Spleen (tissue), 11 donors: ENCODE results near the gene ARF6. TPM values are rescaled to one million over a fixed set of nuclear protein-coding genes. Genes with fewer than 3 reads are reported as not detected.

Source experiments
- DNase-seq: peaks from one replicate; pipeline ENCODE4 v3.0.0-alpha.2; 2020
- H3K27ac ChIP-seq, 8 donors: fragments of 200-600 bp; sonication (generic) in 7 of 8; 1 replicate in 4 of 8; 2 replicates in 4 of 8; pipeline versions ENCODE4 v1.5.0 to v1.8.0; 2016 to 2021; ENCODE audit warnings: inconsistent platforms in 4 of 8, mild to moderate bottlenecking in 4 of 8, moderate library complexity in 1 of 8
- H3K27me3 ChIP-seq, 7 donors: fragments of 200-600 bp; sonication (generic) in 6 of 7; replicated peaks in 1 of 7; 1 replicate in 4 of 7; 2 replicates in 3 of 7; pipeline versions ENCODE4 v1.5.0 to v1.8.0; 2016 to 2021; ENCODE audit warnings: inconsistent platforms in 3 of 7, mild to moderate bottlenecking in 1 of 7
- H3K36me3 ChIP-seq, 6 donors: fragments of 200-600 bp; sonication (generic) in 5 of 6; 1 replicate in 4 of 6; 2 replicates in 2 of 6; pipeline versions ENCODE4 v1.5.0 to v1.8.0; 2016 to 2021; ENCODE audit warnings: inconsistent platforms in 2 of 6
- H3K4me1 ChIP-seq, 6 donors: fragments of 200-600 bp; sonication (generic) in 5 of 6; 1 replicate in 3 of 6; 2 replicates in 3 of 6; pipeline versions ENCODE4 v1.5.0 to v1.8.0; 2016 to 2021; ENCODE audit warnings: inconsistent platforms in 3 of 6
- H3K4me3 ChIP-seq, 8 donors: fragments of 200-600 bp; sonication (generic) in 7 of 8; 1 replicate in 4 of 8; 2 replicates in 4 of 8; pipeline versions ENCODE4 v1.5.0 to v1.8.0; 2016 to 2021; ENCODE audit warnings: inconsistent platforms in 4 of 8, mild to moderate bottlenecking in 4 of 8, moderate library complexity in 2 of 8
- H3K9me3 ChIP-seq, 8 donors: fragments of 200-600 bp; sonication (generic) in 7 of 8; 1 replicate in 4 of 8; 2 replicates in 4 of 8; pipeline versions ENCODE4 v1.5.0 to v1.8.0; 2016 to 2021; ENCODE audit warnings: inconsistent platforms in 4 of 8
- POLR2A ChIP-seq, 3 donors: fragments of 450-650 bp; IDR thresholded peaks; one replicate each; pipeline ENCODE4 v1.5.1; 2017; ENCODE audit warnings: antibody characterized with exemption in 3 of 3, mild to moderate bottlenecking in 1 of 3
- POLR2AphosphoS5 ChIP-seq, 3 donors: sonication (generic); formaldehyde crosslinking; IDR thresholded peaks; one replicate each; pipeline ENCODE4 v1.5.1; 2017; ENCODE audit warnings: antibody characterized with exemption in 3 of 3
- WGBS, 5 donors: extraction: QIAGEN DNeasy Blood & Tissue Kit in 3 of 5; methylation state at CpG; one replicate each; pipeline versions ENCODE4 v1.1.5 to v1.1.7; 2013 to 2018; 5-methylcytosine and 5-hydroxymethylcytosine counted together
- intact Hi-C: fragments of 100-400 bp; cut with DNase I; formaldehyde crosslinking; loops from one replicate; pipeline ENCODE4 v1.15.0; 2023; ENCODE audit warnings: low total_unique reads
- polyA plus RNA-seq, 3 donors: library from polyadenylated mRNA; stranded (reverse); fragments of 200-250 nt; gene quantifications; one replicate each; pipeline ENCODE4 v1.2.1, GENCODE V29; 2013
- total RNA-seq, 7 donors: library from RNA; depleted of rRNA in 3 of 7; stranded (reverse); fragments of >200 nt in 3 of 7; fragmentation: NEBNext Ultra II Directional in 4 of 7; extraction: Animal tissue kit (Norgen Biotek cat#: 25700) in 4 of 7; gene quantifications; one replicate each; pipeline versions ENCODE4 v1.1.0 to v1.2.1, GENCODE V29; 2016 to 2021
- TF ChIP-seq, protein P1 (sequence below), 11 experiments: fragments of 200-600 bp in 7 of 11; fragments of 450-650 bp in 4 of 11; sonication (generic) in 4 of 11; IDR thresholded peaks in 8 of 11; conservative IDR thresholded peaks in 3 of 11; 1 replicate in 7 of 11; 2 replicates in 4 of 11; pipeline versions ENCODE4 v1.4.0 to v1.8.0; 2016 to 2021; ENCODE audit warnings: antibody characterized with exemption in 11 of 11, inconsistent platforms in 4 of 11, mild to moderate bottlenecking in 1 of 11
- donor health status: healthy with polysubstance abuse.
- donor health status: DM: no; HTN: no; CAD: no; lungs with moderate emphysema.
- donor health status: DM: no; HTN: no; CAD: no.
- donor health status: Bipolar disorder and iron deficiency.
- donor health status: healthy.
- donor health status: DM: no; HTN: no; CAD: no.
- donor health status: DM: yes; HTN: yes; CAD: no.

Gene ARF6
- total and polyA plus RNA-seq, 10 donors: 39.0 to 89.1 (median 76.6) TPM

DNA sequence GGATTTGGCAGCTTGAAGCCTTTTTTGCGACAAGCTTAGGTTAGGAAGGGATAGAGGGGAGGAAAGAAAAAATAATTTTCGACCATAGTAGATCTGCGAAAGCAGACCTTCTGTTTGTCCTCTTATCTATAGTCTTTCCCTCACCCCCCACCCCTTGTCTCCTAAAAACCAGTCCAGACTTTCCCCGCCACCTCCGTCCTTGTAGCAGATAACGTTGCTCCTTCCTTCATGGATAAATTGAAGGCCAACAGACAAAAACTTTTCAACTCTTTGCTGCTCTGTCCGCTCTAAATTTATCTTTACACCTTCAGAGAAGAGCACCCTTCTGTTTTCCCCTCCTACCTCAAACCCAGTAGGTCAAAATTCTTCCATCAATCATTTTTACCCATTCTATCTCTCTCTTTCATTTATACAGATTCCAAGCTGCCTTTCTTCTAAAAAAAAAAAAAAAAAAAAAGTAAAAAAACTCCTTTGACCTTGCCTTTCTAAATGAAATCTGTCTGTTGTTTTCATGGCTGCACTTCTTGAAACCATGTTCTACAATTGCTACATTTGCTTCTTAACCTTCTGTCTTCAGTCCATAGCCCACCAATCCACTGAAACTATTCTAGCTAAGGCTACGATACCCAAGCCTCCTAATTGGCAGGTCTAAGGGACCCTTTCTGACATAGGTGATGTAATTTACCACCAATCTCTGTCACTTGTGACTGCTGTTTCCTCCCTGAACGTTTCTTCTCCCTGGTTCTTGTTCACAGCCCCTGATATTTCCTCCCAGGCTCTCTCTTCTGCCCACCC lies 29.2 kb upstream of the ARF6 start:
- intact Hi-C loops: loop anchor here (5.0 kb wide), 1 partner anchor 244 kb away; no protein-coding TSS in a partner anchor
- Histone ChIP-seq H3K27me3 (no peaks in the 10 kb centered on the region), H3K36me3 (no peaks in the 10 kb centered on the region), H3K4me3 (peak overlapping the region; percentile 44 to 75 (median 52)), H3K9me3 (no peaks in the 10 kb centered on the region), H3K4me1 (peaks cover 20 to 65% (median 49%) of the 10 kb centered on the region in 6 donors), H3K27ac (peak overlapping the region; percentile 95 to 99 (median 98))
- no peak for DNase-seq
- TF ChIP-seq, protein P1, sequence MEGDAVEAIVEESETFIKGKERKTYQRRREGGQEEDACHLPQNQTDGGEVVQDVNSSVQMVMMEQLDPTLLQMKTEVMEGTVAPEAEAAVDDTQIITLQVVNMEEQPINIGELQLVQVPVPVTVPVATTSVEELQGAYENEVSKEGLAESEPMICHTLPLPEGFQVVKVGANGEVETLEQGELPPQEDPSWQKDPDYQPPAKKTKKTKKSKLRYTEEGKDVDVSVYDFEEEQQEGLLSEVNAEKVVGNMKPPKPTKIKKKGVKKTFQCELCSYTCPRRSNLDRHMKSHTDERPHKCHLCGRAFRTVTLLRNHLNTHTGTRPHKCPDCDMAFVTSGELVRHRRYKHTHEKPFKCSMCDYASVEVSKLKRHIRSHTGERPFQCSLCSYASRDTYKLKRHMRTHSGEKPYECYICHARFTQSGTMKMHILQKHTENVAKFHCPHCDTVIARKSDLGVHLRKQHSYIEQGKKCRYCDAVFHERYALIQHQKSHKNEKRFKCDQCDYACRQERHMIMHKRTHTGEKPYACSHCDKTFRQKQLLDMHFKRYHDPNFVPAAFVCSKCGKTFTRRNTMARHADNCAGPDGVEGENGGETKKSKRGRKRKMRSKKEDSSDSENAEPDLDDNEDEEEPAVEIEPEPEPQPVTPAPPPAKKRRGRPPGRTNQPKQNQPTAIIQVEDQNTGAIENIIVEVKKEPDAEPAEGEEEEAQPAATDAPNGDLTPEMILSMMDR (IDR thresholded peaks at IDR 0.05 in 8 of 11, conservative IDR thresholded peaks at IDR 0.05 in 3 of 11): no peak
- TF ChIP-seq POLR2A (IDR thresholded peaks at IDR 0.05) (no peak), POLR2AphosphoS5 (IDR thresholded peaks at IDR 0.05) (peak in 1 of 3 donors; percentile 37)
- WGBS, 5 donors: 10 to 19% (median 15%) methylated on average over 9 of the region's 9 CpGs

DNA sequence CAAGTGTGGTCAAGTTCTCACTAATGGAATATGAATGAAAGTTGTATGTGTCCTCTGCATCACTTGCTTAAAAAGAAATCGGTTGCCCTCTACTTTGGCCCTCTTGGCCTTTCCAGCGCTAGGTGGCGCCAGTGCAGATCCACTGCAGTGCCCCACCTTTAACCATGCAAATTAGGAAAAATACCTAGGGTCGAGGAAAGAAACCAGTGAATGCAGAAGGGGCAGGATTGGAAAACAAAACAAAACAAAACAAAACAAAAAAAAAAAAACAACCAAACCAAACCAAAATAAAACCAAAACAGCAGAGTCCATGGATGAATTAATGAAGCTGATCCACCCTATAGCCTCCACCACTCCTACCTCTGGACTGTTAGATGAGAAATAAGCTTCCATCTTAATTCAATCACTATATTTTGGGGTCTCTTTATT lies 27.4 kb upstream of the ARF6 start:
- peak overlapping the region in 7 of 8 donors; percentile 31 to 99 (median 98) for H3K27ac ChIP-seq
- H3K36me3 ChIP-seq: no peaks in the 10 kb centered on the region
- no peaks in the 10 kb centered on the region for H3K27me3 ChIP-seq
- H3K9me3 ChIP-seq: no peaks in the 10 kb centered on the region
- TF ChIP-seq POLR2AphosphoS5 (IDR thresholded peaks at IDR 0.05) (peak in 1 of 3 donors; percentile 64), POLR2A (IDR thresholded peaks at IDR 0.05) (no peak)
- TF ChIP-seq, protein P1 (IDR thresholded peaks at IDR 0.05 in 8 of 11, conservative IDR thresholded peaks at IDR 0.05 in 3 of 11): peak; percentile 72 to 93 (median 86)
- no peak overlapping the region for H3K4me3 ChIP-seq
- peaks cover 20 to 82% (median 63%) of the 10 kb centered on the region in 6 donors for H3K4me1 ChIP-seq
- WGBS, 5 donors: 1 to 2% (median 1%) methylated on average over 4 of the region's 4 CpGs
- peak; percentile 93 for DNase-seq
- intact Hi-C loops: no loop called here

DNA sequence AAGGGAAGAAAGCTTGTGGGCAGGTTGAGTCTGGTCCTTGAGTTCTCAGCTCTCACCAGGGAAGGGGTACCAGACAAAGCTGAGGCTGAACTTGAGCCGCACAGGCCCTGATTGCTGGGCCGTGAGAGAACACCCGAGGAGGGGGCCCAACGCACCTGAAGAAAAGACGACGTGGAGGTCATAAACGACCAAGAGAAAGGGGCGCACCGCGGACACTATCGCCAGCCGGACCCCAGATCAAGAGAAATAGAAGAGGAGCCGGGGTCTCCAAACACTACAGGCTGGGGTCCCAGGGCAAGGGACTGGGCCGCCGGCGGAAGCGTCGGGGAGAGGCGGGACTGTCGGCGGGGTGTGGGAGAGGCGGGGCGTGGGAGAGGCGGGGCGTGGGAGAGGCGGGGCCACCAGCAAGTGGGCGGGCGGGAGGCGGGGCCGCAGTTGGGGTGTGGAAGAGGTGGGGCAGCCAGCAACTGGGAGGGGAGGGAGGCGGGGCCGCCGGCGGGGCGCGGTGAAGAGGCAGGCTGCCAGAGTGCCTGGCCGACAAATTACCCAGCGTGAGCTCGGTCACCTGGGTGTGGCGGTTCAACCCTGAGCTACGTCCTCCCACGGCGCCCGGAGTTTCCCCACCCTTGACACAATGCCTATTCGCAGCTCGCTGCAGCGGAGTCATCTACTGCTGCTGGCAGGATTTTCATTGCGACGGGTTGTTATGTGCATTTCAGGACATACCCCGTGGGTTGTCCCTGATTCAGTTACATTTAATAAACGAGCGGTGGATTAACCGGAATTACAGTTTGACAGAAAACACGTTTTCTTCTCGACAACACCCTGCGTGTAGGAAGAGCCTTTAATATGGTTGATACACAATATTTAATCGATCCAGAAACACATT lies 24.8 kb upstream of the ARF6 start:
- peak overlapping the region; percentile 88 to 98 (median 92) for H3K27ac ChIP-seq
- H3K4me1 ChIP-seq: peaks cover 20 to 74% (median 53%) of the 10 kb centered on the region in 6 donors
- H3K27me3 ChIP-seq: no peaks in the 10 kb centered on the region
- TF ChIP-seq, protein P1 (IDR thresholded peaks at IDR 0.05 in 8 of 11, conservative IDR thresholded peaks at IDR 0.05 in 3 of 11): peak in 1 of 11 experiments; percentile 38
- peak; percentile 96 to 99 (median 99) for TF ChIP-seq POLR2AphosphoS5 (IDR thresholded peaks at IDR 0.05)
- TF ChIP-seq POLR2A (IDR thresholded peaks at IDR 0.05): peak; percentile 82 to 96 (median 92)
- peak; percentile 100 for DNase-seq
- WGBS, 5 donors: 1 to 2% (median 1%) methylated on average over 39 to 56 of the region's 57 CpGs
- H3K9me3 ChIP-seq: no peaks in the 10 kb centered on the region
- H3K36me3 ChIP-seq: no peaks in the 10 kb centered on the region
- H3K4me3 ChIP-seq: peak overlapping the region; percentile 37 to 60 (median 44)
- intact Hi-C loops: no loop called here
